Activated CD8-positive, alpha-beta memory T cell treated with anti-CD3 and anti-CD28 coated beads for 48 hours (primary cell): Measurements from ENCODE around the gene ANLN.

Experiments
- DNase-seq, 3 experiments: peaks; one replicate each; pipeline ENCODE4 v3.0.0-alpha.2; 2020; ENCODE audit warnings: low read depth in 2 of 3, low spot score in 2 of 3

Gene ANLN, protein sequence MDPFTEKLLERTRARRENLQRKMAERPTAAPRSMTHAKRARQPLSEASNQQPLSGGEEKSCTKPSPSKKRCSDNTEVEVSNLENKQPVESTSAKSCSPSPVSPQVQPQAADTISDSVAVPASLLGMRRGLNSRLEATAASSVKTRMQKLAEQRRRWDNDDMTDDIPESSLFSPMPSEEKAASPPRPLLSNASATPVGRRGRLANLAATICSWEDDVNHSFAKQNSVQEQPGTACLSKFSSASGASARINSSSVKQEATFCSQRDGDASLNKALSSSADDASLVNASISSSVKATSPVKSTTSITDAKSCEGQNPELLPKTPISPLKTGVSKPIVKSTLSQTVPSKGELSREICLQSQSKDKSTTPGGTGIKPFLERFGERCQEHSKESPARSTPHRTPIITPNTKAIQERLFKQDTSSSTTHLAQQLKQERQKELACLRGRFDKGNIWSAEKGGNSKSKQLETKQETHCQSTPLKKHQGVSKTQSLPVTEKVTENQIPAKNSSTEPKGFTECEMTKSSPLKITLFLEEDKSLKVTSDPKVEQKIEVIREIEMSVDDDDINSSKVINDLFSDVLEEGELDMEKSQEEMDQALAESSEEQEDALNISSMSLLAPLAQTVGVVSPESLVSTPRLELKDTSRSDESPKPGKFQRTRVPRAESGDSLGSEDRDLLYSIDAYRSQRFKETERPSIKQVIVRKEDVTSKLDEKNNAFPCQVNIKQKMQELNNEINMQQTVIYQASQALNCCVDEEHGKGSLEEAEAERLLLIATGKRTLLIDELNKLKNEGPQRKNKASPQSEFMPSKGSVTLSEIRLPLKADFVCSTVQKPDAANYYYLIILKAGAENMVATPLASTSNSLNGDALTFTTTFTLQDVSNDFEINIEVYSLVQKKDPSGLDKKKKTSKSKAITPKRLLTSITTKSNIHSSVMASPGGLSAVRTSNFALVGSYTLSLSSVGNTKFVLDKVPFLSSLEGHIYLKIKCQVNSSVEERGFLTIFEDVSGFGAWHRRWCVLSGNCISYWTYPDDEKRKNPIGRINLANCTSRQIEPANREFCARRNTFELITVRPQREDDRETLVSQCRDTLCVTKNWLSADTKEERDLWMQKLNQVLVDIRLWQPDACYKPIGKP

DNA sequence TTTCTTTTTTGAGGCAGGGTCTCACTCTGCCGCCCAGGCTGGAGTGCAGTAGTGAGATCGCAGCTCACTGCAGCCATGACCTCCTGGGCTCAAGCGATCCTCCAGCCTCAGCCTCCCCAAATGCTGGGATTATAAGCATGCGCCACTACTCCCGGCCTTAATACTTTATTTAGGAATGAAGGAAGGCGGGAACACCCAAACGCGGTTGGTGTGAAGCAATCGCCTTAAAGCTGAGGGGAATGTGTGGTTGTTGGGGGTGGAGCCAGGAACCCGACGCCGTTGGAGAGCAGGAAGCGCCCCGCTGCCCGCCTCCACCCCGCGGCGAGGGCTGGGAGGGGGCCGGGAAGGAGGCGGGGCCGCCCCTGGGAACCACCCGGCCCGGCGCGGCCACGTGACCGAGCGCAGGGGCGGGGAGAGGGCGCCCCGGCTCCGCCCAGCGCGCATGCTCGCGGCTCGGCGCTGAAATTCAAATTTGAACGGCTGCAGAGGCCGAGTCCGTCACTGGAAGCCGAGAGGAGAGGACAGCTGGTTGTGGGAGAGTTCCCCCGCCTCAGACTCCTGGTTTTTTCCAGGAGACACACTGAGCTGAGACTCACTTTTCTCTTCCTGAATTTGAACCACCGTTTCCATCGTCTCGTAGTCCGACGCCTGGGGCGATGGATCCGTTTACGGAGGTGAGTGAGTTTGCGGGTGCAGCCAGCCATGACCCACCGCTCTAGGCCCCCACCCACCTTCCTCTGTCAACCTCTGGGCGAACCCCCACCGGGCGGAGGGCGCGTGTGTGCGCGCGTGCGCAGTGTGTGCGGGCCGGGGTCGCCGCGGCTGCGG, at the start of gene ANLN:
Gene ANLN, plus strand, starts transcription at position 492 of the 828 bp plus-strand sequence. Its CDS starts 165 bp downstream, at position 657.
- DNase-seq = peak; percentile 62 to 79 (median 63)

DNA sequence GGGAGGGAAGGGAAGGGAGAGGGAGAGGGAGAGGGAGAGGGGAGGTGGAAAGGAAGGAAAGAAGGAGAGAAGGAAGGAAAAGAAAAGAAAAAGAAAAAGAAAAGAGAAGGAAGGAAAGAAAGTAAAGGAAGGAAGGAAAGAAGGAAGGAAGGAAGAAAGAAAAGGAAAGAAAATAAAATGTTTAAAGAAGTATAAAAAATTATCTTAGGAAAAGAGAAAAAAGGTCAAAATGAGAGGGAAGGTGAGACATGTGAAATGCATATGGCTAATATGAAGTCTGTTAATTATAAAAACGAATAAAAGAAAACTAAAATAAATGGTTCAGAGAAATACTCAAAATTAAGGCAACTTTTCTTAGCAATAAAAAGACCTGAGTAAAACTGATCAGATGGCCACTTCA, 46.1 kb upstream of the ANLN start:
- DNase-seq = no peak

DNA sequence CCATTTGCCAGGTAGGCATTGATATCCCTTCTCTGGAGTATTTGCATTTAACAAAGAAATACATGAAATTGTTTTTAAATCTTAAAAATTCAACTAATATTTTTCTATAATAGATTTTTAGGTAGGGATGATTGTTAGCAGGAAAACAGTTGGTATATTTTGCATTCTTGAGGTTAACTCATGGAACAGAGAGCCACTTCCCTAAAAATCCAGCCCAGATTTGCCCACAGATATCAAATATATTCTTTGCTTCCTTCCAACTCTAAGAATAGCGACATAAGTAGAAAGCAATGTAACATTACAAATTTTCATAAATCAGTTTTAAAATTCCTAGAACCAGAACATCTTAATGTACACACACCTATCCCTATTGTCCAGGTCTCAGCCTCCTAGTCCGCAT, 45.0 kb upstream of the ANLN start:
- DNase-seq = no peak

DNA sequence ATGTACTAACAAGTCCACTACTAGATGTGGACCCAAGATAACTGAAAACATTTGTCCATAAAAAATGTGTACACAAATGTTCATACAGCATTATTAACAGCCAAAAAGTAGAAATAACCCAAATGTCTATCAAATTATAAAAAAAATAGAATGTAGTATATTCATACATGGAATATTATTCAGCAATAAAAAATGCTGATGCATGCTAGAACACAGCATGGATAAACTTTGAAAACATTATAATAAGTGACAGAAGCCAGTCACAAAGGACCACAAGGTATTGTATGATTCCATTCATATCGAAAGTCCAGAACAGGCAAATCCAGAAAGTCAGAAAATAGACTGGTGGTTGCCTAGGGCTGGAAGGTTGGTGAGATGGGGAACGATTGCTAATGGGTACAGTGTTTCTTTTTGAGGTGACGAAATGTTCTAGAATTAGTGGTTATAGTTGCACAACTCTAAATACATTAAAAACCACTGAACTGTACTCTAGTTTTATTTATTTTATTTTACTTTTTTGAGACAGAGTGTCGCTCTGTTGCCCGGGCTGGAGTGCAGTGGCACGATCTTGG, 43.3 kb upstream of the ANLN start:
- DNase-seq = no peak

DNA sequence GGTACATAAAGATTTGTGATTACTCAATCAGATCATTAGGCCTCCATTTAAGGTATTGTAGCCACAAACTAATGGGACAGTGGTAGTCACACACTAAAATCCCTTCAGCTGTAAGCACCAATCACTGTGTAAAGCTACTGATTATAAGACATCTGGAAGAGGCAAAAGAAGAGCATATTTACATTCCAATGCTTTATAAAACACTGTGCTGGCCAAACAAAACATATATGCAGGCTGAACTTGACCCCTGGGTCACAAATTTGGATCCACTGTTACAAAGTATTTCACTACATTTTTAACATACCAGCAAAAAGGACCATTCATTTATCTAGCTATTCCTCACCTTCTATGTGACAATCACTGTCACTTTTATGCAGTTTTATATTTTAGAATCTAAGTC, 41.4 kb upstream of the ANLN start:
- DNase-seq = no peak

DNA sequence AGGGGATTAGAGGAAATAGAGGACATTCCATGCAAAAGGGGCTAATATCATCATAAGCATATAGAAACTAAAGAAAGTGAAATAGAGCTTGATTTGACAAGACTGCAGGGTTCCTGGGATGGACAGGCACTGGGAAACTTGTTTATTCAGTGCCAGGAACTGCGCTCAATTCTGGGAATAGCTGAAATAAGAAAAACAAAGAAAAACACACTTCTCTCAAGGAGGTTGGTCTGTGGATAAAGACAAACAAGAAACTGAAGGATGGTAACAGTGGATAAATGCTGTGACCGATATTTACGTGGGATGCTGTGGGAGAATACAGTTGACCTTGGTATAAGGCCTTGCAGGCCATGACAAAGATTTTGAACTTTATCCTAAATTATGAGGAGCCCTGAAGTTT, 40.9 kb upstream of the ANLN start:
- no peak for DNase-seq

DNA sequence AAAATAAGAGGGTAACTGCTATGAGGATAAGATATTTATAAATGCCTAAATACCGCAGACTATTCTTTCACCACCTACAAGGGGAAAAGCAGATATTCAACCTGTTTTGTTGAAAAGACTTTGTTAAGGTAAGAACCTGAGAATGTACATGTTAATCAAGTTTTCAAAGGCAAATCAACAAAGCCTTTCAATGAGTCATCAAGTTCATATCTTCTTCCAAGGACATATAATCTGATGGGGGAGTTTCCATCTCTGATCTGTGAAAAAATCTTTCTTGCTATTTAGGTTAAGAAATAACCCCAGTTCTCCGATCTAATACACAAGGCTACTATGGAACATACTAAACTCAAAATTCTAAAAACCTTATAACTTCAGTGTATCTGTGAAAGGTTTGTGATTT, 40.0 kb upstream of the ANLN start:
- no peak for DNase-seq

DNA sequence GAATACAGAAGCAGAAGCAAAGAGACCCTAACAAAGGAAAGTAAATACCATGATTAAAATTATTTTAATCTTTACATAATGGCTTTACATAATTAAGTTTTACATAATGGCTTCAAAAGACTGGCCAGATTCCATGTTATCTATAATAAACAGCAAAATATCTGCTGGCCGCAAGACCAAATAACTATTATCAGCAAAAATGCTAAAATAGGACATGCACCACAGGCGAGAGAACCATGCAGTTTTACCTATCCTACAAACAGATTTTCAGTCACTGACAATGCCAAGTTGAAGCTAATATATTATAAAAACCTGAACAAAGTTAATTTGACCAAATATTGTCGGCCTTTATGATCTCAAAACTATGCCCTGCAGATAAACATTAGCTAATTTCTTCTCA, 34.2 kb upstream of the ANLN start:
- DNase-seq = no peak

DNA sequence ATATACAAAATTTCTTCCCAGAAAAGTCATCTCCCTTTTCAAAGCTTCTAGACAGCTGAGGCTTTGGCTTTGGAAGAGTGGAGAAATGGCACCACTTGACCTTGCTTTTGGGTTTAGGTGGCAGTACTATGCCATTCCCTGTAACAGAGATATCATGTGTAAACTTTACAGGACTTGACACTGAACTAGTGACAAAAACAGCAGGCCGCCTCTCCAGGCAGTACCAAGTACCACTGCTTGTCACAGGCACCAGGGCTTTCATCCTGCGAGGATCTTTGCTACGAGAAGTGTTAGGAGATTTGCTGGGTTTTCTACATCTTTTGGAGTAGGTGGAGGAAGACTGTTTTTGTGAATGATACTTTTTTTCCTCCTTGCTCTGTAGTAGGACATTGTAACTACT, 32.6 kb upstream of the ANLN start:
- DNase-seq = no peak

DNA sequence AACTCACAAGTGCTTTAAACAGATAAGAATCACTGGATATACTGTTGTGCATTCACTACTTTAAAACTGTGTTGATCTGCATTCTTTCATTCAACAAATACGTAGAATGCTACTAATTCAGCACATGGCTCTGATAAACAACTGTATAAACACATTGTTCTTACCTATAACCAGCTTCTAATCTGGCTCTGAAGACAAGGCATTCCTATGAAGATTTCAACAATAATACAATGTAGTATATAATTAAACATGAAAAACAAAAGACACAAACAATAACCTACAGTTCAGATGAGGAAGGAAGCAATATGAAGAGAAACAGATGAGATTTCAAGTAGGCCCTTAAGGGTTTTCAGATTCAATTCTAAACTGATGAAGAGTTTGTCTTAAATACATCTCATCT, 31.1 kb upstream of the ANLN start:
- no peak for DNase-seq

DNA sequence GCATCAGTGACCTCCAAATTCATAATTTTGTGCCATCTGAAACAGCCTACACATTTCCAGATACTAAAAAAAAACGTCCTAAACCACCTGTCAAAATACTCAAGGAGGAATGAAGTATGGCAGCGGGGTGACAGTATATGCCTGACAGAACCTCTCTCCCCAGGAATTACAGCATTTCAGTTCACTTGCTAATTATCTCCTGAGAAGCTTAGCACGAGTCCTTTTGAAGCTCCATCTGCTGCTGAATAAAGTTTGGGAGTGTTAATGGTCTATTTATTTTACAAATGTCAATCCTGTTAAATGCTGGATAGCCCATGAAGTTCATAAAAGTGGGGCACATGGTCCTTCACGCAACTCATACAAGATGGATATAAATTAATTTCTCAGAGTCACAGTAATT, 29.4 kb upstream of the ANLN start:
- DNase-seq = no peak

DNA sequence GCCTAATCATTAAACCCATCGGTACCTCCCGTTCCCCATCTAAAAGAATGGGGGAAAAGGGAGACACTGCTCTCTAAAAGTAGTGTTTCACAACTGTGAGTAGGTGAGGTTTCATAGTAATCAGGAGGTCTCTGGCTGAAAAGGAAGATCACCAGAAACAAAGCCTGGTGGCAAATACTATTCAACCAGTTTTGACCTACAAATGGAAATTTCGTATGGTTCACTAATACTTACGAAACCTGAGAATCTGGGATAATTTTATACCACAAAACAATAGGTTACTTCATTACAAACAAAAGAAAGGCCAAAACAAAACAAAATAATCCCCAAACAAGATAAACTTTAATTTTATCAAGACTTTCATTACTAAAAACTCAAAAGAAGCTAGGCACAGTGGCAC, 28.4 kb upstream of the ANLN start:
- no peak for DNase-seq

DNA sequence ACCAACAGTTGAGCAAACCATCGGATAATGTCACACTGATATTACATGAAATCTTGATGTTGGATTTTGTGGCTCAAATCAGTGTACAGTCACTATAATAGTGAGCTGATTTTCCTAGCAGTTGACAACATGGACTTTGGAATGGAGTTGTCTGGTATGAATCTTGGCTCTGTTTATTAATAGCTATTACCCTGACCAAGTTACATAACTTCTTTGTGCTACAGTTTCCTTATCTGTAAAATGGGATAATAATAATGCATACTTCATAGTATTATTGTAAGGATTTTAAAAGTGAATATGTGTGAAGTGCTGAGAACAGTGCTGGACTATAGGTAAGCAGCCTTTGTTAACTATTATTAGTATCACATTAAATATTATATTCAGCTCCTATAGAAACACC, 26.1 kb upstream of the ANLN start:
- no peak for DNase-seq

DNA sequence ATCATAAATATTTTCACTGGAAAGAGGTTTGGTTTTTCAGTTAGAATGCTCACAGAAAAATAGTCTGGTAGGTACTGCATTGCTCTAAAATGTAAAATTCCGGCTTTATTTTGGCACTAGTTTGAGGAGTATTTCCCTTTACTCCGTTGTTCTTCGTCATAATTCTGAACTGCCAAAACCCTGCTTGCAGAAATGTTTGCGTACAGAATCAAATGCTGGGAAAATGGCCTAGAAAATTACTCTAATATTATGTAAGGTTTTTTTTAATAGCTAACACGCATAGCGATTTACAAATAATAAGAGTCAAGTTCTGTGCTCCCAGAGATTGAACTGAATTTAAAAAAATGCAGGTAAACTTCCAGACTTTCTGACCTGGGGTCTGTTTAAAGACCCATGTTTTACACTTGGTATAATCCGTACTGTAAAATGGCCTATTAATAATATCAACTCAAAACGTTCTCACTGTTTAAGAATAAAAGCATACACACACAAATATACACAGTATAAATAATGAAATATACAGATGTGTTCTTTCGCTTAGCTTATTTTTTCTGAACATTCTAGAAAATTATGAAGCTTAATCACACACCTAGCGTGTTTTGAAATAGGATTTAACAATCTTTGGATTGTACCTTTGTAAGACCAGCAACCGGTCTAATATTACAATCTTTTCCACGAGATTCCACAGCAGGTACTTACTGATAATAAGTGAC, 23.5 kb upstream of the ANLN start:
- DNase-seq = no peak

DNA sequence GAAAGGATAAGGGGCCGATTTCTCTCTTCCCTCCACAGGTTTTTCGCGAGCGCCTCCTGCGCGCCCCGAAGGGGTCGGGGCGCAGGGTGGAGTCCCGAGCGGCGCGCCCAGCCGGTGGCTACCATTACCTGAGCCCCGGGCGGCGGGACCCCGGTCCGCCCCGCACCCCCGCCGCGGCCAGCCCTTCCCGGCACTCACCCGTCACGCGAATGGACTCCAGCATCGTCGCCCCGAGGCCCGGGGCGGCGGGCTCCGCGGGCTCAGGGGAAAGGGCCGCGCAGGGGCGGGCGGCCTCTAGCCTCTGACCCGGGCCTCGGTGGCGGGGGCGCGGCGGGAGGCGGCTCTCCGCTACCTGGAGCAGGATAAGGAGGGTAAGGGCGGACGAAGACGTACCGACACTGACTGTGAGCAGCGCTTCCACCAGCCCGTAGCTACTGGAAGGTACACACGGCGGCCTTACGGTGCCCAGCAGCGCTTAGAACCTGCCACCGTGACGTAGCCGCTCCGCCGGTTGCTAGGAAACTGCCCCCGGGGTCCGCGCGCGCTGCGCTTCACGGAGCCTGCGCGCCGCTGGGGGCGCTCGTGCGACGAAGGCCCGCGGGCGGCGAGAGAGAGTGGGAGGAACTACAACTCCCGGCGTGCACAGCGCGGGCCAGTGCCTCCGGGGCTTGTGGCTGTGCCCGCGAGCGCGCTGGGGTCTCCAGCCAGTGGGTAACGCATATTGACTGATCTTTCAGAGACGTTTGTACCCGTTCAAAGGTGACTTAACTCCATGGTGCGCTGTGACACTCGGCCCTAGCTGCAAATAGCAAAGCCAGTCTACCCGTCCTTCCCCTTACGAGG, 22.7 kb upstream of the ANLN start:
- DNase-seq = peak; percentile 79 to 87 (median 85)

DNA sequence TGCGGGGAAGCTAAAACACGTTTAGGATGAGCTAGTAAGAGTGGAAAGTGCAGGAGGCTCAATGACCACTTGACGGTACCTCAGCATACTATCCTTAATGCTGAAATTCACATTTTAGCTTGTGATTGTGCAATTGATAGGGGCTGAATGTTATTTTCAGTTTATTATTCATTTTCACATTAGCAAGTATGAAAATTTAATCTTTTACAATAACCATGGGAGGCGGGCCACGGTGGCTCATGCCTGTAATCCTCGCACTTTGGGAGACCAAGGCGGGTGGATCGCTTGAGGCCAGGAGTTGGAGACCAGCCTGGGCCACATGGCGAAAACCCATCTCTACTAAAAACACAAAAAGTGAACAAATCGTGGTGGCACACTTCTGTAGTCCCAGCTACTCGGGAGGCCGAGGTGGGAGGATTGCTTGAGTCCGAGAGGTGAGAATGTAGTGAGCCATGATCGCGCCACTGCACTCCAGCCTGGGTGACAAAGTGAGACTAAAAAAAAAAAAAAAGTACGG, 22.0 kb upstream of the ANLN start:
- DNase-seq = no peak

DNA sequence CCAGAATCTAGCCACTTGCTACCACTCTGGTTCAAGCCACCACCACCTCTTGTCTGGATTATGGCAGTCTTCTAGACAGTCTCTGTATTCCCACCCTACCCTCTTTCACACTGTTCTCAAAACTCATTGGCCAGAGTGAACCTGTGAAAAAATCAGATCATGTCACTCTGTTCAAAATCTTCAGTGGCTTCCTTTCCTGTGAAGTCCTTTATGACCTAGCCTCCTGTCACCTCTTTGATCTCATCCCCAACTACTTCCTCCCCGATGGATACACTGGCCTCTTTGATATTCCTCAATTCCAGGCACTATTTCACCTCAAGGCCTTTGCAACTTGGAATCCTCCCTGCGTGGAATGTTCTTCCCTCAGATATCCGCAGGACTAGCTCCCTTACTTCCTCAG, 21.2 kb upstream of the ANLN start:
- no peak for DNase-seq

DNA sequence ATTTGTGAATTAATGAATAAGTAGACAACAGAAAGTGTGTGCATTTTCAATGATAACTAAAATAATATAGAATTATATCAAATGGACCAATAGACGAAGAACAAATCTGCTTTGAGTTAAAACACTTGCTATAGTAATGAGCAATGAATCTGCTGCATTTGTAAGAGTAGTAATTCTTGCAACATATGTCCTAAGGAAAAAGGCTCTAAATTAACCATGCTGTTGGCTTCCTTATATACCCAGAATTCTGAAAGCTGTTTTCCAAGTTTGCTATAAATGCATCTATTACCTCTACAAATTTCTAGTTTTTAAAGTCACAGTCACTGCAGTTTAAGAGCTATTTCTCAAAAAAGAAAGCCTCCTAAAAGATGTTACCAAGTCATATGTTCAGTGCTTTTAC, 20.5 kb upstream of the ANLN start:
- DNase-seq = no peak

DNA sequence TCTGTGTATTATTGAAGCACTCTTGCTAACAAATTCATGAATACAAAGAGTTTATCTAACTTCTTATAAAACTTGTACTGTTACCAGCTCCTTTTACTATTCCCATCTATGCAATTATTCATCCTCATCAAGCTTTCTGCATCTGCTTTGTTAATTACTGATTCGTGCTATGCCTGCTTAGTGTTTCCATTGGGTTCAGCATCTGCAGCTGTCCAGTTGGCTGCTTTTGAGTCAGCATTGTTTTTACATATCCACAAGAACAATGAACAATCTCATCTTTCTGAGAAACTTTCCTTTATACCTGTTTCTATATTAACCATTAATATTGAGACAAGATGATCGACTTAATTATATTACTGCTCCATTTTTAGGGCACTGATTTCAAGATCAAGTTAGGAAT, 19.6 kb upstream of the ANLN start:
- DNase-seq = no peak
